Sigmoid colon (tissue), 7 donors: ENCODE measurements around the gene DMXL2. TPM values are rescaled to one million over a fixed set of nuclear protein-coding genes. Genes with fewer than 3 reads are reported as not detected.

Source experiments
- DNase-seq: peaks from one replicate; pipeline ENCODE4 v3.0.0-alpha.2; 2019
- H3K27ac ChIP-seq, 4 donors: fragments of 200-600 bp; sonication (generic); one replicate each; pipeline ENCODE4 v1.5.1; 2016 to 2019; ENCODE audit warnings: mild to moderate bottlenecking in 1 of 4
- H3K27me3 ChIP-seq, 3 donors: fragments of 200-600 bp; sonication (generic); one replicate each; pipeline ENCODE4 v1.5.1; 2019; ENCODE audit warnings: mild to moderate bottlenecking in 1 of 3
- H3K36me3 ChIP-seq, 4 donors: fragments of 200-600 bp; sonication (generic); one replicate each; pipeline ENCODE4 v1.5.1; 2016 to 2019
- H3K4me1 ChIP-seq, 4 donors: fragments of 200-600 bp; sonication (generic); one replicate each; pipeline ENCODE4 v1.5.1; 2017 to 2019
- H3K4me3 ChIP-seq, 4 donors: fragments of 200-600 bp; sonication (generic); one replicate each; pipeline ENCODE4 v1.5.1; 2017 to 2019; ENCODE audit warnings: mild to moderate bottlenecking in 2 of 4, moderate library complexity in 1 of 4
- H3K9me3 ChIP-seq, 4 donors: fragments of 200-600 bp in 3 of 4; sonication (generic) in 3 of 4; one replicate each; pipeline versions ENCODE4 v1.5.1 to v1.6.1; 2013 to 2019
- CTCF ChIP-seq, 4 experiments: fragments of 450-650 bp in 3 of 4; fragments of 200-600 bp in 1 of 4; IDR thresholded peaks; one replicate each; pipeline ENCODE4 v1.5.1; 2016 to 2019; ENCODE audit warnings: antibody characterized with exemption in 4 of 4, mild to moderate bottlenecking in 3 of 4, moderate library complexity in 2 of 4
- EP300 ChIP-seq, 4 donors: sonication (generic); formaldehyde crosslinking; IDR thresholded peaks; one replicate each; pipeline ENCODE4 v1.6.1; 2017; ENCODE audit warnings: antibody characterized with exemption in 4 of 4
- POLR2A ChIP-seq, 2 donors: fragments of 450-650 bp; IDR thresholded peaks; one replicate each; pipeline ENCODE4 v1.6.1; 2016; ENCODE audit warnings: antibody characterized with exemption in 2 of 2, mild to moderate bottlenecking in 2 of 2, moderate library complexity in 2 of 2
- POLR2AphosphoS5 ChIP-seq, 4 donors: sonication (generic); formaldehyde crosslinking; IDR thresholded peaks; one replicate each; pipeline ENCODE4 v1.6.1; 2017; ENCODE audit warnings: antibody characterized with exemption in 4 of 4
- WGBS, 2 donors: extraction: QIAGEN DNeasy Blood & Tissue Kit; methylation state at CpG; one replicate each; pipeline ENCODE4 v1.1.7; 2013; 5-methylcytosine and 5-hydroxymethylcytosine counted together
- intact Hi-C: fragments of 100-400 bp; cut with DNase I; formaldehyde crosslinking; loops from one replicate; pipeline ENCODE4 v1.15.1; 2023
- polyA plus RNA-seq, 3 donors: library from polyadenylated mRNA; stranded (reverse); fragments of 200-250 nt; gene quantifications; one replicate each; pipeline ENCODE4 v1.2.3, GENCODE V29; 2013
- total RNA-seq, 4 donors: library from RNA; depleted of rRNA; stranded (reverse); fragments of >200 nt; gene quantifications; one replicate each; pipeline ENCODE4 v1.1.0, GENCODE V29; 2016
- donor health status: healthy with polysubstance abuse.
- donor health status: Bipolar disorder and iron deficiency.
- donor health status: healthy.

The DMXL2 gene
- total and polyA plus RNA-seq, 7 donors, result 5.5 to 64.5 (median 34.6) TPM

GRCh38 chr15:51405693-51406523, 216.7 kb downstream of the DMXL2 start:
- peak overlapping the region in 1 of 4 donors; percentile 25 for H3K27ac ChIP-seq
- 67 to 72% methylated on average over 11 of the region's 11 CpGs for WGBS, 2 donors

GRCh38 chr15:51403946-51404695, 218.4 kb downstream of the DMXL2 start:
- peaks cover 0 to 9% (median 8%) of the 10 kb centered on the region in 4 donors for H3K4me1 ChIP-seq
- no peak overlapping the region for H3K4me3 ChIP-seq
- no peaks in the 10 kb centered on the region for H3K27me3 ChIP-seq
- no peaks in the 10 kb centered on the region for H3K9me3 ChIP-seq
- no peak for TF ChIP-seq POLR2A (IDR thresholded peaks at IDR 0.05)
- TF ChIP-seq POLR2AphosphoS5 (IDR thresholded peaks at IDR 0.05), result no peak
- no peak for TF ChIP-seq CTCF (IDR thresholded peaks at IDR 0.05)
- no peak for TF ChIP-seq EP300 (IDR thresholded peaks at IDR 0.05)
- DNase-seq, result no peak
- H3K27ac ChIP-seq, result no peak overlapping the region
- WGBS, 2 donors, result 85 to 90% methylated on average over 9 of the region's 9 CpGs
- H3K36me3 ChIP-seq, result no peaks in the 10 kb centered on the region
- intact Hi-C loops, result no loop called here

More at GRCh38 chr15:51405693-51406523, 216.7 kb downstream of the DMXL2 start:
- Histone ChIP-seq H3K4me3 (no peak overlapping the region), H3K36me3 (no peaks in the 10 kb centered on the region), H3K27me3 (no peaks in the 10 kb centered on the region), H3K9me3 (no peaks in the 10 kb centered on the region), H3K4me1 (peaks cover 0 to 9% (median 8%) of the 10 kb centered on the region in 4 donors)
- intact Hi-C loops, result no loop called here
- TF ChIP-seq POLR2AphosphoS5 (IDR thresholded peaks at IDR 0.05) (no peak), CTCF (IDR thresholded peaks at IDR 0.05) (no peak), EP300 (IDR thresholded peaks at IDR 0.05) (no peak), POLR2A (IDR thresholded peaks at IDR 0.05) (no peak)
- DNase-seq, result no peak

- H3K4me1 ChIP-seq, result peaks cover 0 to 9% (median 8%) of the 10 kb centered on the region in 4 donors
- H3K9me3 ChIP-seq, result no peaks in the 10 kb centered on the region
- no peaks in the 10 kb centered on the region for H3K27me3 ChIP-seq
- 63 to 75% methylated on average over 8 of the region's 8 CpGs for WGBS, 2 donors
- intact Hi-C loops, result no loop called here
- no peak for DNase-seq
- no peak overlapping the region for H3K27ac ChIP-seq
- no peaks in the 10 kb centered on the region for H3K36me3 ChIP-seq
- TF ChIP-seq EP300 (IDR thresholded peaks at IDR 0.05), result no peak
- no peak for TF ChIP-seq POLR2AphosphoS5 (IDR thresholded peaks at IDR 0.05)
- peak in 1 of 4 experiments; percentile 18 for TF ChIP-seq CTCF (IDR thresholded peaks at IDR 0.05)
- no peak overlapping the region for H3K4me3 ChIP-seq
Observed at GRCh38 chr15:51403072-51403878, 219.3 kb downstream of the DMXL2 start.

- 40 to 49% methylated on average over 12 of the region's 12 CpGs for WGBS, 2 donors
- H3K4me1 ChIP-seq, result peaks cover 0 to 9% (median 8%) of the 10 kb centered on the region in 4 donors
- no peak for DNase-seq
- TF ChIP-seq EP300 (IDR thresholded peaks at IDR 0.05) (no peak), POLR2AphosphoS5 (IDR thresholded peaks at IDR 0.05) (no peak), POLR2A (IDR thresholded peaks at IDR 0.05) (no peak), CTCF (IDR thresholded peaks at IDR 0.05) (no peak)
- H3K27ac ChIP-seq, result no peak overlapping the region
- no peak overlapping the region for H3K4me3 ChIP-seq
- no peaks in the 10 kb centered on the region for H3K36me3 ChIP-seq
- intact Hi-C loops, result no loop called here
- no peaks in the 10 kb centered on the region for H3K27me3 ChIP-seq
- no peaks in the 10 kb centered on the region for H3K9me3 ChIP-seq
Observed at GRCh38 chr15:51401872-51402517, 220.6 kb downstream of the DMXL2 start.
